ENCODE results near the gene CHD2.

CHD2 gene

DNA sequence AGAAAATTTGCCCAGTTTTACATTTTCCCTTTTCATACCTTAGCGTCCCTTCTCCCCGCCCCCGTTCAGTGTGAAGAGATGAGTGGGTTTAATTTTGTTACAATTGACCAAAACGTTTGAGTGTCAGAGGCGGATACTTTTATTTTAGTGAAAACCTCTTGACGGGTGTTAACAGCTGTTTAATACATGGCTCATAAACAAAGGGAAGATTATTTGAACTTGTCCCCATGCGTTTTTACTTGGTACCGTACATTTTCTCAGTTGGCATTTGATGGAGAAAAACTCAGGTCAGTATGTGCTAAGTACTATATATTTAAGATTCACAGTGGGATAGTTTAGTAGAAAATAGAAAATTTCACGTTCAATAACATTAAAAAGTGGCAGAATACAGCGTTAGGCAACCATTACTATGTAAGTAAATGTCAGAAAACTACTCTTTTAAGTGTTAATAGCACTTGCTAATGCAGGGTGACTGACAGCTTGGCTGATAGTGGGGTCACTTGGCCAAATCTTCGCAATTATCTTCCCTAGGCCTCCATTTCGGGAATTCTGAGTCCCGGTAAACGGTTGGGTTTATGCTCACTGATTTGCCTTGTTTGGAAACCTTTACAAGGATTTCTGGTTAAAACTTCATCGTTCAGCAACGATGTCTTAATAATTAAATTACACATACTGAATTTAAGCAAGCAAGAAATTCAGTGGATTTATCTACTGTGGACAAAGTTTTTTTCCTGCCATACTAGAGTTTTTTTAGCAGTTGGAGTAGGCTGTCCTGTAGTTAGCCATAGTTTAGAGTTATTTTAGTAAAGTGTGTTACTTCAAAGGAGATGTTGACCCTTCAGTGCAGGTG, 4.8 kb downstream of the CHD2 start:
- in situ Hi-C loops (cut with MboI; ENCODE audit: low sequenced_read_pairs), result no loop called here

DNA sequence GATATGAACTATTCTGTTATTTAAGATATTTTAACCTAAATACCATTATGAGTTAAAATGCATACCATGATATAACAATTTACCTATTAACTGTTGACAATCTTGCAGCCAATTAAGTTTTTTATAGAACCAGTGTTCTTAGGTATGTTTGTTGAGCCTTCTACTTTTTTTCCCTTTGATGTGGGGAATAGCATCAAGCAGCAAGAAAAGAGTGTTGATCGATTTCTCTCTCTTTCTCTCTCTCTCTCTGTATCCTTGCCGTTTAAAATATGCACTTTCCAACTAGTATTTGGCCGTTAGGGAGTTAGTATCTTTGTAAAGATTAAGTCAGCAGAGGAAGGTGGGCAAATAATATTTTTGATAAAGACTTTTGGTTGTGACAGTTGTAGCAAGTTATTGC, 5.9 kb downstream of the CHD2 start:
- in situ Hi-C loops (cut with MboI; ENCODE audit: low sequenced_read_pairs), result no loop called here

DNA sequence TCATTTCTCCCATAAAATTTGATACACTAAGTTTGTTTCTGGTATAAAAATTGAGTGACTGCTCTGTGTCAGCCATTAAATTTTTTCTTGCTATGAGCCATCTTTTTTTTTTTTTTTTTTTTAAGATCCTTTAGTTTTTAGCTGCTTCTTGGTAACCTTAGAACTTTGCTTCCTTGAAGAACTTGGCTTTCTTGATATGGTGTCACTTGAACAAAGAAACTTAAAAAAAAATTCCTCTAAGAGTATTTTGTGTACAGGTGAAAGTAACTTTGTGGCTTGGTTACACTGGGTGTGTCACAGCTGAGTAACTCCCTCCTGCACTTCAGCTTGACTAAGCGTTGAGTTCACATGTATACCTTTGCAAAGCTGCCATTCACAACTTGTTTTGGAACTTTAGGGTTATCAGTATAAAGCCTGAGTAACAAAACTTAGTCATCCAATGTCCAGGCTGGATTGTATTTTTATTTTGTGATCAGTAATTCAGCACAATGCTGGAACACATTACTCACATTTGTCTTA, 6.5 kb downstream of the CHD2 start:
- in situ Hi-C loops (cut with MboI; ENCODE audit: low sequenced_read_pairs), result no loop called here

DNA sequence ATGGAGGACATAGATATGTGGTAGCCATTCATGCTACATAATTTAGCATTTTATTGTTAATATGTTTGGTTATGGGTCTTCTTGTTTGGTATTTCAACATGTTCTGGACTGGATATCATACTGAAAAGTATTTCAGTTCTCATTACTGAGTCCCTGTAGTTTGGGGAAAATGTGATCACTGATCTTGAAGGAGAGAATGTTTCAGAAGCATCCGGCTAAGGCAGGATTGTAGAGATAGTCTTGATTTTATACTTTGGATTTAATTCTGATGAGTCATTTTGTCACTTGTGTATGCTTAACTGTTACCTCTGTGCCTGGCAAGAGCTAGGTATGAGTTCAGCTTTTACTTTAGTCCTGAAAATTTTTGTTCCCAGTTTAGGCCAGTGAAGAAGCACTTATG, 7.1 kb downstream of the CHD2 start:
- in situ Hi-C loops (cut with MboI; ENCODE audit: low sequenced_read_pairs), result no loop called here

DNA sequence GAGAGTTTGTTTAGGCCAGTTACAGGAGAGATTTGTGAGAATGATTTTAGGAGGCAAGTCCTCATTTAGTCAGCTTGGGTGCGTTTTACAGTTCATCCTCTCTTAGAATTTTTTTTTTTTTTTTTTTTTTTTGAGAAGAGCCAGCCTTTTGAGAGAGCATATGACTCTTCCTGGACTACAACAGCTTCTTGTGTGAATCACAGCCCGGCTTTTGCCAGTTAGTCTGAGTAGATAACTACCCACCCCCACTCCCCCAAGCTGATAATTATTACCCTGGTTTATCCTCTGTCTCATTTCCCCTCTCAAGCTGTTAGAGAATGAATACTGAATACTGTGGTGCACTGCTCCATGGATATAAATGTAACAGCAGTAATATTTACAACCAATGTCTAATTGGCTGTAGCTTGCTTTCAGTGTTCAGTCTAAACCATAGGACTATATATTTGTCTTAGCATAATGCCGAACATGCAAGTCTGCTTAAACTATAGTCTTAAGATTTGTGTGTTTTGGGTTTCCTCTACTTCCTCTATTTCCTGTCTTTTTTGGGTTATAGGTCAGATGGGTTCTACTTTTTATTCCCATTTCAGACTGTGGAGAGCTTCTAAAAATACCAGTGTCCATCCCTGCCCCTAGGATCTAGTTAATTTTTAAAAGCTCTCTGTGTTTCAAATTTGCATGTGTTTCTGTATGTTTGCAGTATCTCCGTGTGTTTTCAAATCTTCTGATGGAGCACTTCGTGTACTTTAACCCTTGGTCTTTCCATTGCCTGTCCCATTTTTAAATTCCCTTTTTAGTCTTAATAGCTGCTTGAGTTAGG, 8.0 kb downstream of the CHD2 start:
- in situ Hi-C loops (cut with MboI; ENCODE audit: low sequenced_read_pairs), result no loop called here

DNA sequence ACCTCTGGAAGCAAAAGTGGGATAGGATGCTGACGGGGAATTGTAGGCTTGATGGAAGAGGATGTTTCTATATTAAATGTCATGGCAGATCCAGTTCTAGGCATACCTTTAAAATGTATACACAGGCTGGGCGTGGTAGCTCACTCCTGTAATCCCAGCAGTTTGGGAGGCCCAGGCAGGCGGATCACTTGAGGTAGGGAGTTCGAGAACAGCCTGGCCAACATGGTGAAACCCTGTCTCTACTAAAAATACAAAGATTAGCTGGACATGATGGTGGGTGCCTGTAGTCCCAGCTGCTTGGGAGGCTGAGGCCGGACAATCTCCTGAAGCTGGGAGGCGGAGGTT, 8.6 kb downstream of the CHD2 start:
- in situ Hi-C loops (cut with MboI; ENCODE audit: low sequenced_read_pairs), result no loop called here

DNA sequence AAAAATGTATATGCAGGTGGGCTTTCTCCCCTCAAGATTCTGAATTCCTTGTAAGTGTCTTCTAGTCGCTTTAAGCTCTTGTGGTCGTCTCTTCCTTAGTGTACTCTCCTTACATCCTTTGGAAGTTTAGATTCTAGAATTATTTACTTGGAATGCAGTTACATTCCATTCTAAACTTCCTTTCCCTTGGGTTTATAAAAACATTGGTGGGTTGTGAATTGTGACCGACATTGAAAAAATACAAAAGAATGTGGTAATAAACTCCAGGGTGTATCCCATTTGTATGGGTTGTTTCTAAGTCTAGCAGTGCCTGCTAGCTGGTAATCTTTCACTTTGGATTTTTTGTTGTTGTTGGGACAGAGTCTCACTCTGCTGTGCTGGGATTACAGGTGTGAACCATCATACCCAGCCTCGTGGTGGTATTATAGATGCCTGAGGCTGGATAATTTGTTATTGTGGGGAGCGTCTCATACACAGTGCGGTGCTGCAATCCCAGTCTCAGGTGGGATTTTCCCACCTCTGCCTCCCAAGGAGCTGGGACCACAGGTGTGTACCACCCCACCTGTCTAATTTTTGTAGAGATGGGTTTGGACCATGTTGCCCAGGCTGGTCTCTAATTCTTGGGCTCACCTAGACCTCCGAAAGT, 9.1 kb downstream of the CHD2 start:
- in situ Hi-C loops (cut with MboI; ENCODE audit: low sequenced_read_pairs), result no loop called here

DNA sequence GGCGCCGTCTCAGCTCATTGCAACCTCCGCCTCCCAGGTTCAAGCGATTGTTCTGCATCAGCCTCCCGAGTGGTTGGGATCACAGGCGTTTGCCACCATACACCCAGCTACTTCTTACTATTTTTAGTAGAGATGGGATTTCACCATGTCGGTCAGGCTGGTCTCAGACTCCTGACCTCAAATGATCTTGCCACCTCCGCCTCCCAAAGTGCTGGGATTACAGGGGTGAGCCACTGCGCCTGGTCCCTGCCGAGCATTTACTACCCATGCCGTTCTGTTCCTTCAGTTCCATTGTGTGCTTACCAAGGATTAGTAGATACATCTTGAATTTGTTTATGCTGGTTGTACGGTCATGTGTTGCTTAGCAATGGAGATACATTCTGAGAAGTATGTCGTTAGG, 10.3 kb downstream of the CHD2 start:
- in situ Hi-C loops (cut with MboI; ENCODE audit: low sequenced_read_pairs), result loop anchor here (10.0 kb wide), 1 partner anchor 96 kb away; no protein-coding TSS in a partner anchor

DNA sequence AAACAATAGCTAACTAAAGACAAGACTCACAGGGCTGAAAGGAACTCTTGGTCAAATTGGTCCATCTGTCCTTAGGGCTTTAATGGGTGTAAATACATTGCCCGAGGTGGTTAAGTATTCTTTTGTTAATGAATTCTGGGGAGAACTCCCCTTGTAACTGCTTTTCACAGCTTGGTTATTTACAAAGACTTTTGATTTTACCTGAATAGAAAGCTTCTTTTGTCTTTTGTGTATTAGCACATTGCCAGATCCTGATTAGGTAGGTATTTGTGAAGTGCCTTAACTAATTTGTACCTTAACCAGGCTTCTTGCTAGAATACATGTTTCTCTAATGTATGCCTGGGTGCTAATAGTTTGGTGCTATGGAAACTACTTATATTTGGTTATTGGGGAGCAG, 14.0 kb downstream of the CHD2 start:
- in situ Hi-C loops (cut with MboI; ENCODE audit: low sequenced_read_pairs), result loop anchor here (10.0 kb wide), 1 partner anchor 99 kb away; no protein-coding TSS in a partner anchor

DNA sequence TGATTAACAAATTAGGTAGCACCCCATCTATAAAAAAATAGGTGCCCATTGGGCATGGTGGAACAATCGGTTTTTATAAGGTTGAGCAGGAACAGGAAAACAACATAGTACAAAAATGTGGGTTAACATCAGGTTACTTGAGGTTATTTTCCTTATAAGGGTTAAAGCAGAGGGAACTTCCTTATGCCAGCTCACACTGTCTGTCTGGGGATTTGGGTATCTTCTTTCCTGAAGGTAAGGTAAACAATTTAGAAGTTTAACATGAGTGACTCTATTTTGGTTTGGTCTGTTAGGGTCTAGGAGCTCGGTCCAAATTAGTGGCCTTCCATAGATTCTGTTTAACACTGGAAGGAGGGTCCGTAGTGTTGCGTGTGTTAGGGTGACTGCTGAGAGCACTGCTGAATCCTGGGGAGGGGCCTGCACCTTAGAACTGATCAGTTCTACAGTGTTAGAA, 14.7 kb downstream of the CHD2 start:
- in situ Hi-C loops (cut with MboI; ENCODE audit: low sequenced_read_pairs), result loop anchor here (10.0 kb wide), 1 partner anchor 100 kb away; no protein-coding TSS in a partner anchor

DNA sequence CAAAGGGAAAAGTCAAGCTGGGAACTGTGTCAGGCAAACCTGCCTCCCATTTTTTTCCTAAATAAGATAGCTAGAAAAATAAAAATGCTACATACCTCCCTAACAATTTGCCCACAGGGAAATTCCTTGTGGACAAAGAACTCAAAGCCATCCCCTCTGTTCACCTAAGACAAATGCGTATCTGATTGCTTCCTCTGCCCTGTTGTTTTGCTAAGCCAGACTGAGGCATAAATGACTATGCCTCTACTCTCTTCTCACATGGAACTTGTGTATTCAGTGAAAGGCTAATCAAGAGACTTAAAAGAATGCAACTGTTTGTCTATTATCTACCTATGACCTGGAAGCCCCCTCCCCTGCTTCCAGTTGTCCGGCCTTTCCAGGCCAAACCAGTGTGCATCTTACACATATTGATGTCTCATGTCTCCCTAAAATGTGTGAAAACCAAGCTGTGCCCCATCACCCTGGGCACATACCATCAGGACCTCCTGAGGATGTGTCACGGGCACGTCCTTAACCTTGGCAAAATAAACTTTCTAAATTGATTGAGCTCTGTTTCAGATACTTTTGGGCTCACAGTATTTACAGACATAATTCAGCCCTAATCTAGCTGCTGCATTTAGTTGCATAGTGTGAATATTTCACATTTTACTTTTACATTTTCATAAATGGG, 15.8 kb downstream of the CHD2 start:
- in situ Hi-C loops (cut with MboI; ENCODE audit: low sequenced_read_pairs), result loop anchor here (10.0 kb wide), 1 partner anchor 101 kb away; no protein-coding TSS in a partner anchor

DNA sequence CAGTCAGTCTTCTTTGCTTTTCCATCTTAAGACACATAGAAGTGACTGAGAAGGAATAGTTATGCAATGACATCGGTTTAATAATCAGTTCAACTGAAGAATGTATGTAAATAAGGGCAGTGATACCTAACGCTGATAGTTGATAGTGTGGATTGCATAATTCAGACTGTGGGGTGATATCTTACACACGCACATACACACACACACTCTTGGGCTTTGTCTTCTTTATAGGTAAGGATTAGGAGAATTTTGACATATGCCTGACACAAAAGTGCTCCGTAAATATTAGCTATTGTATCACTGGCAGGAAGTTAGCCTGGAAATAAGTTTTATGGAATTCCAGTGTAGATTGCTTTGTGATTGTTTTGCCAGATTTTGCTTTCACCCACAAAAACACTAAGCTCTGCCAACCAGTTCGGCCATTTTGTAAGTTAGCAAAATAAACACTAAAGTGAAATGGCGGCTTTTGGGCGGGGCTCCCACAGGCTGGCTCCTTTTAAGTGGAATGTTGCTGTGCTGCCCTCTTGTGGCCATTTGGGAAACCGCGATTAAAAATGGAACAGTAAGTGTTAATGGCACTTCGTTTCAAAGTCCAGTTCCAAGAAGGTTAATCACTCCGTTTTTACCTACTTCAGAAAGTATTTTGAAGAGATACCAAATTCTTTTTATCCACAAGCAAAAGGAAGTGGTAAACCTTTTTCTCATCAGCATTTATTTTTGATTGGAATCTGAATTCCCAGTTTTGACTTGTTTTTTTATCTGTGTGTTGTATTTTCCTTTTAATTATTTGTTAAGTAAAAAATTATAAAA, 17.7 kb downstream of the CHD2 start:
- in situ Hi-C loops (cut with MboI; ENCODE audit: low sequenced_read_pairs), result loop anchor here (10.0 kb wide), 1 partner anchor 103 kb away; no protein-coding TSS in a partner anchor

DNA sequence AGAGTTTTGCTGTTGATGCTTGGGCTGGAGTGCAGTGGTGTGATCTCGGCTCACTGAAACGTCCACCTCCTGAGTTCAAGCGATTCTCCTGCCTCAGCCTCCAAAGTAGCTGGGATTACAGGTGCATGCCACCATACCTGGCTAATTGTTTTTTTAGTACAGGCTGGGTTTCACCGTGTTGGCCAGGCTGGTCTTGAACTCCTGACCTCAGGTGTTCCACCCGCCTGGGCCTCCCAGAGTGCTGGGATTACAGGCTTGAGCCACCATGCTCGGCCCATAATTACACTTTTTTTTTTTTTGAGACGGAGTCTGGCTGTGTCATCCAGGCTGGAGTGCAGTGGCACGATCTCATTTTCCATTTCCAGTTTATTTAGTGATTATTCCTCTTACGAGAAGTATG, 18.8 kb downstream of the CHD2 start:
- in situ Hi-C loops (cut with MboI; ENCODE audit: low sequenced_read_pairs), result loop anchor here (10.0 kb wide), 1 partner anchor 104 kb away; no protein-coding TSS in a partner anchor

DNA sequence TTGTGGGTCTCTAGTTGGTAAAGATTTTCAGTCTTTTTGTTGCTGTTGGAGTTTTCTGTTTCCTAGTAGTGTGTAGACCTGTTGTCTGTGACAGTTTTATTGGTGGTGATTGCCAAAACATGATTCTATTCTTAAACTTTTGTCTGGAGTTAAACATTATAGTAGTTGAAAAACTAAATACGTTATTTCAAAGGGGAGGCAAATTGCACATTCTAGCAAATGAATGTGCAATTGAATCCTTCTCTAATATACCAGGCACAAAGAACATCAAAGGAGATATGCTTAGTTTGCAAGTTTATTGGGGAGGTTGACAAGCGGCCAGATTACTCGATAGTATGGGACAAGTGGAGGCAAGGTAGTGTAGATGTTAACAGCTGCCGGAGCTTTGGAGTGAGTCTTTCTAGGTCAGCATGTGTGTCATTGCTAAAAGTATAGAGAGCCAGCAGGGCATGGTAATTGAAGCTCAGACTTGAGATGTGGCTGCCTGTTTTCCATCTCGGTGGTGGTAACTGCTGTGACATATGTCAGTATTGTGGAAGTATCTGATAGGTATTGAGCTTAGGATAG, 20.6 kb downstream of the CHD2 start:
- in situ Hi-C loops (cut with MboI; ENCODE audit: low sequenced_read_pairs), result no loop called here

DNA sequence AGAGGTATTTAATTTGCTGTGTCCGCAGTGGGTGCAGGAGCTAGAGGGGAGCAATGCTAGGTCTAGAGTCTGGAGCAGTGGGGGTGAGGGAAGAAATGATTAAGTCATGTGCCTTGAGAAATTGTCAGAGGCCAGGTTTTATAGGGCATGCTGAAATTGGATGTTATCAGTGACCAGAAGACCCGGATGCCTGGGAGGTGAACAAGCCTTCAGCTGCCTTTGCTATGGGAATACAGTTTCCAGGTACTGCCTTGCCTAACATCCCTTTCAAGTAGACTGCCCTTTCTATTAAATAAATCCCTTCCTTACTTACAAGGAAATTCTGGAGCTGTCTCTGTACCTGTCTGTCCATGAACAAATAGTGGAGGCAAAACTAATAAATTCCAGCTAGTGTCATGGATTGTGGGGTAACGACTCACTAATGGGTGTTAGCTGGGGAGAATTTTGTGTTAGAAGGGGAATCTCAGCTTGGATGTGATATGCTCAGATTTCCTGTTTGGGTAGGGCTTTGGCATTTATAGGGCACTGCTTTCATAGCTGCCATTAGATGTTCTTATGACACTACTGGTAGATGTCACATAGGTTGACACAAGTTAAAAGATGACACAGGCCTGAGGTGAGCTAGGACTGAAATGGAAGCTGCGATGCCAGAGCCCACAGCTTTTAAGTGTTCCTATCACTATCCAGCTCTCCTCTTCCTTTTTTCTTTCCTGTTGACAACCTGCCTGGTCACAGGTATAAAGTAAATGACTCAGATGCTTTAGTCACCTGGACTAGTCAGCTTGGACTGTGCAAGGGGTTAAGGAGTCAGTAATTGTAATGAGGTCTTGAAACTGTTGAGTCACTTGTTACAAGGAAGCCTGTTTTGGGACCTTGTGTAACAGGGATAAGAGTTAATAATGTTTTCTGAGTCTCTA, 21.3 kb downstream of the CHD2 start:
- in situ Hi-C loops (cut with MboI; ENCODE audit: low sequenced_read_pairs), result no loop called here

DNA sequence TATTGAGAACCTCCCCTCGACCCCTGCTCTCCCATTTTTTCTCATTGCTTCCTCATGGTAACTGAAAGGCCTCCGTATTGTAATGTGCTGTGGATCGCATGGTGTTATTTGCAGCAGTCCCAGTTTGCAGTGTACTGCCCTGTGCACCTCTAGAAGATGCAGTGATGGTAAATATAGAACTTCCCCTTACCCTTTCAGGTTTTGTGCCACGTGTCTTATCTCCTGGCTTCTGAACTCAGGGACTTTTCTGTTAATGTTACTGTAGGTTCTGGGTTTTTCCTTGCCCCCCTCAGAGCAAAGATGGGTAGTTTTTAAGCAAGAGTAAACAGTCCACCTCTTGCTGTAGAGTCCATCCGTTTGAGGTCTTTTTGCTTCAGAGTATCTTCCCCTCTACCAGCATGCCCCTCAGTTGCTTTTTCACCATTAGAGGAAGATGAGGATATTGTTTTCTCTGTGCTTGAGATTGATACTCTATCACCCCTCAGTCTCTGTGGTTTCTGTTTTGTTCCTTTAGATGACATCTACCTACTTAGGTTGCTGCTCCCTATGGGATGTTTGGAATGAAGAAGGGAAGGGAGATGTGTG, 22.4 kb downstream of the CHD2 start:
- in situ Hi-C loops (cut with MboI; ENCODE audit: low sequenced_read_pairs), result no loop called here

DNA sequence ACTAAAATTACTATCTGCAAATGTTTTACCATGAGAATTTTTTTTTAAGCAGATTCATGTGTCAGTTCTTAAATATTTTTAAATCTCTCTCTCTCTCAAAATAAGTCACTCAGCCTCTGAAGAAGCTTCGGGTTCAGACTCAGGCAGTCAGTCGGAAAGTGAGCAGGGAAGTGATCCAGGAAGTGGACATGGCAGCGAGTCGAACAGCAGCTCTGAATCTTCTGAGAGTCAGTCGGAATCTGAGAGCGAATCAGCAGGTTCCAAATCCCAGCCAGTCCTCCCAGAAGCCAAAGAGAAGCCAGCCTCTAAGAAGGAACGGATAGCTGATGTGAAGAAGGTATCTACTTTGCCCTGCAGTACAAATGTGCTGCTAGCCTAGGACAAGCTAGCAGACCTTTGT, 24.1 kb downstream of the CHD2 start:
- in situ Hi-C loops (cut with MboI; ENCODE audit: low sequenced_read_pairs), result no loop called here

DNA sequence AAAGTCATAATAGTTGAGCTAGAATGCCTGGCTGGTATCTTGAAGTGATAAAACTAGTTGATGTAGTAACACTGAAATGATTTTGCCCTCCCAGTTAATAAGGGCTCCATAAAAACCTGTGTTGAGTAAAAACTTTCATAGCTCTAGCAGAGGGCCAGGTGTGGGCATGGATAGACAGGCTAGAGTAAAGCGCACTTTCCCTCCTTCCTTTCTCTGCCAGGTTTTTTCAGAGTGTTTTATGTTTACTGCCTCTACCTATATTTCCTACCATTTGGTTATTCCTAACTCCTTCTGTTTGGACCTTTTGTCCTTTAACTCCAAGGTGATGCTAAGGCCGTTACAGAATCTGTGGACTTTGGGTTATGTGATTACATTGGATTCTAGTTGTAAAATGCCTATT, 25.3 kb downstream of the CHD2 start:
- in situ Hi-C loops (cut with MboI; ENCODE audit: low sequenced_read_pairs), result no loop called here
